KOPT-K1 (cell line): Measurements from ENCODE around the gene PCP4.
"Not testable (repeated sequence)": the region's sequence is repeated elsewhere in the genome, so short reads cannot be mapped to it uniquely, and the experiment has no call there.

Experiments used
- H3K27ac ChIP-seq: fragments of 200-600 bp; sonication (generic); 2 replicates; pipeline ENCODE4 v1.5.1; 2016; ENCODE audit warnings: antibody characterized with exemption, mild to moderate bottlenecking, low read depth, low read length; ENCODE audit not compliant: poor library complexity, severe bottlenecking
- H3K36me3 ChIP-seq: fragments of 200-600 bp; sonication (generic); 2 replicates; pipeline ENCODE4 v1.5.1; 2017; ENCODE audit warnings: antibody characterized with exemption, mild to moderate bottlenecking, low read length, moderate library complexity; ENCODE audit not compliant: insufficient read depth
- H3K9me3 ChIP-seq: fragments of 200-600 bp; sonication (generic); 2 replicates; pipeline ENCODE4 v1.5.1; 2017; ENCODE audit warnings: antibody characterized with exemption, low read length, mild to moderate bottlenecking; ENCODE audit not compliant: insufficient read depth, poor library complexity, severe bottlenecking

Gene PCP4

DNA sequence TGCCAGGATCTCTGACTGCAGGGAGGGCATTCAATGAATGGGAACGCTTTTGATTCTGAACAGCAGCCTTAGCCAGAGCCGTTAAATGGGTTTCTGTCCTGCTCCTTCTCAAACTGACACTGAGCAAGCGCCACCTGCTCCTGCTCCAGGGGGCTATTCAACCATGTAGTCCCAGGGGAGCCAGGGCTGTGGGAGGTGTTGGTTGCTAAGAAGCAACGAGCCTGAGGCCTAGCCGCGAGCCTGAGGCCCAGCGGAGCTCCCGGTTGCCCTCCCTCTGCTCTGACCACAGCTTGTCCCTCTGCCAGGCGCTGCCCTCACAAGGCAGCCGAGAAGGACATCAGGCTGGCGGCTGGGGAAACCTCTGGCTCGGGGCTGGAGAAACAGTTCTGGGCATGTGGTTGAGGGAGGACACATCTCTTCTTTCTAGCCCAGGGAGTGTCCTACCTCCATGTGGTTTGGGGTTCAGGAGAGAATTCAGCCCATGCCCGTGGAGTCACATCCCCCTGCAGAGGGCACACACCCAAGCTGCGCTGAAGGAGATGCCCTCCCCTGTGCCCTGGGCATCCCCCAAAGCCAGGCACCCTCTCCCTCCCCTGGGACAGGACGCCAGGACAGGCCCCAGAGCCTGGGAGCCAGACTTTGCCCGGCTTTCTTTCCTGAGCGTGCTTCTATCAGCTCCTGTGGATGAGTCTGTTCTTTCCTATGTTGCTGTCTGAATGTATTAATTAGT is 18.0 kb downstream of the PCP4 start:
- Histone ChIP-seq H3K9me3 (no peaks in the 10 kb centered on the region), H3K27ac (no peak overlapping the region), H3K36me3 (no peaks in the 10 kb centered on the region)

DNA sequence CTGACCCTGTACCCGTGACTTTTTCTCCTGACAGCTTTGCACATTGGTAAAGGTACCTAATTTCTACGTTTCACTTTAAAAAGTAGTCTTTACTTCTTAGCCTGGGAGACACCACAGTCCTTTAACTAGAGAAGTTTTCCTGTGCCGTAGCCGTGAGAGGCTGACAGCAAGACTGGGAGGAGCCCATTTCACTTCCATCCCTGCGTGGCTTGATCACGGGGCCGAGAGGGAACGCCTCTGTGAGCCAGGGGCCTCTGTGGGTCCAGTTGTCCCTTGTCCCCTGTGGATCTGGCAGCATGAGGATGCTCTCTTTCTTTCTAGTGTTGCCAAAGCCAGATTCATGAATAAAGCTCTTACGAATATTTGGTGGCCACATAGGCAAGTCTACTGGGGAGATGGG is 21.6 kb downstream of the PCP4 start:
- Histone ChIP-seq H3K9me3 (no peaks in the 10 kb centered on the region), H3K27ac (no peak overlapping the region), H3K36me3 (no peaks in the 10 kb centered on the region)

DNA sequence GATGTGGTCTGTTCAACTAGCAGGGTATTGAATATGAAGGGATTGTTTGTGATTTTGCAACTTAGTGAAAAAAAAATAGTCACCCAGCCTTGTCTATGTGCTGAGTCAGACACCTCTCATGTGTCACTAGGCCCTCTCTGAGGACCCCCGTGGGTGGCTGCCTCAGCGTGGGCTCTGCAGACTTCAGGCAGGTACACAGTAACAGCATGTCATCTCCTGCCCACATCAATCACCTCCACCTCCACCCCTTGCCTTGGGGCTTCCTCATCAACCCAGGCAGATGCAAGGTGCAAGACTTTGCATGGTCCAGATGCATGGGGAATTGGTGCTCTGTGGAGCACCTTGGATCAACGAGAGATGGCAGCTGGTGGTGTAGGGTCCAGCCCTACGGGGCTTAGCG is 23.9 kb downstream of the PCP4 start:
- Histone ChIP-seq H3K27ac (no peak overlapping the region), H3K9me3 (no peaks in the 10 kb centered on the region), H3K36me3 (no peaks in the 10 kb centered on the region)

DNA sequence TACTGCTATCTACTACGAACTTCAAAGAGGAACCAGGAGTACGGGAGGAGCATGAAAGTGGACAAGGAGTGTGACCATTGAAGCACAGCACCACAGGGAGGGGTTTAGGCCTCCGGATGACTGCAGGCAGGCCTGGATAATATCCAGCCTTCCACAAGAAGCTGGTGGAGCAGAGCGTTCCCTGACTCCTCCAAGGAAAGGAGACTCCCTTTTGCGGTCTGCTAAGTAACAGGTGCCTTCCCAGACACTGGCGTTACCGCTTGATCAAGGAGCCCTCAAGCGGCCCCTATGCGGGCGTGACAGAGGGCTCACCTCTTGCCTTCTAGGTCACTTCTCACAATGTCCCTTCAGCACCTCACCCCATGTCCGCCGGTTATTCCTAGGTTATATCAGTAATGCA is 24.6 kb downstream of the PCP4 start:
- H3K27ac ChIP-seq, H3K9me3 ChIP-seq, H3K36me3 ChIP-seq: not testable (repeated sequence)

DNA sequence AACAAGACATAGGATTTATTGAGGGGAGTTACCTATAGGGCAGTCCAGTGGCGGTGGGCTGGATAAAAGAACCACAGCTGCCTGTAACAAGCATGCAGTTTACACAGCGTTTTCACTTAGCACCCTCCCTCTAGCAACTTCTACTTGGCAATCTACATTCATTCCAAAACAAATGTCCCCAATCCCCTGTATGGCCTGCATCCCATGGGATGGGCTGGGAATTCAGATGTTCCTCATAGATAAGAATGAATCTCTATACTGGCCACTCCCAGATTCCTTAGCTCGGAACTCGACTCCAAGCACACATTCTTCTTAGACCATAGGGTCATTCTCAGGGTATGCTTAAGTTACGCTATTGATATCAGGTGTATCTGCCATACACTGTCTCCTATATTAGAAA is 33.3 kb downstream of the PCP4 start:
- Histone ChIP-seq H3K9me3 (no peaks in the 10 kb centered on the region), H3K27ac (no peak overlapping the region), H3K36me3 (no peaks in the 10 kb centered on the region)

DNA sequence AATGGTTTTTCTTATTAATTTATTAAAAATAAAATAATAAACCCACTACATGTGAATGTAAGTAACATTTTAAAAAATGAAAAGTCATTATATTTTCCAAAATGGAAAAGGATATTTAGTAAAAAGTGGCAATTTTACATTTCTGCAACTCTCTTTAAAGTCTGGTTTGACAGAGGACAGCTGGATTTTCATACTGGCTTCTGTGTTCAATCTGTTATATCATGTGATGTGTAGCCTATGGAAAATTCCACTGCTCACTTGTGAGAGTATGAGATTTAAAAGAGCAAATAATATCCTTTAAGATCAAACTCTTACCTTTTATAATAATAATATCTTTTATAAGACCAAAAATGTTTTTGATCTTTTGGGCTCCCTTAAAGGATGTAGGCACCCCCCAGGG is 33.7 kb downstream of the PCP4 start:
- H3K27ac ChIP-seq, result no peak overlapping the region
- no peaks in the 10 kb centered on the region for H3K9me3 ChIP-seq
- H3K36me3 ChIP-seq, result no peaks in the 10 kb centered on the region

DNA sequence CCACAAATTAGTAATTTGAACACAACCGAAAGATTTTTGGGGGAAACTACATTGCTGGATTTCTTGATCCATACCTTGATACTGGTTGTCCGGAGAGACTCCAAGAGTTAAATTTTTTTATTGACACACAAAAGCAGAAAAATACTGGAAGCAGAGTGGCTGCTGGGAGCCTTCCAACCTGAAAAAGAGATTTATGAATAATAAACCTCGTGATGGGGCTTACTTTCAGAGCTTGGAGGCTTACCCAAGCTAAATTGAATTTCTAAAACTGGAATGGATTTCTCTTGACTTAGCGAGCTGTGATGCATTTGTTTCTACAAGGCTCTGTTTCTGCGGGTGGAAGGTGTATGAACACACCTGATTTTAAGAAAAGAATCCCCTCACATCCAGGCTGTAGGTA is 35.7 kb downstream of the PCP4 start:
- Histone ChIP-seq H3K9me3 (no peaks in the 10 kb centered on the region), H3K36me3 (no peaks in the 10 kb centered on the region), H3K27ac (no peak overlapping the region)

DNA sequence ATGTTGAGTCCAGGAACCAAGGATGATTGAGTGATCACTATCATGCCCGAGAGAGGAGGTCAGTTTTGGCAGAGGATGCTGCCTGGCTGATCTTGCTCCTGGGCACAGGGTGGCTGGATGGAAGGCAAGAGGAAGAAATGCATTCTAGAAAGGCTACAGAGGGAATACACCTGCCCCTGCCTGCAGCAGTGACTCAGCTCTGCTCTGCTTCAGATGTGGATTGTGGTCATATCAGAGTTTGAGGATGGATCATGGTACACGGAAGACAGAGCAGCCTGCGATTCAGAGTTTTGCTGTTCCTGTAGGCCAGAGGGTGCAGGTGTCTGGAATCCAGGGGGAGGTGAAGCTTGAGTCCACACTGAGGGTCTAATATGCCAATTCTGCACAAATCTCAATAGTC is 37.2 kb downstream of the PCP4 start:
- H3K27ac ChIP-seq, result no peak overlapping the region
- H3K9me3 ChIP-seq, result no peaks in the 10 kb centered on the region
- no peaks in the 10 kb centered on the region for H3K36me3 ChIP-seq

DNA sequence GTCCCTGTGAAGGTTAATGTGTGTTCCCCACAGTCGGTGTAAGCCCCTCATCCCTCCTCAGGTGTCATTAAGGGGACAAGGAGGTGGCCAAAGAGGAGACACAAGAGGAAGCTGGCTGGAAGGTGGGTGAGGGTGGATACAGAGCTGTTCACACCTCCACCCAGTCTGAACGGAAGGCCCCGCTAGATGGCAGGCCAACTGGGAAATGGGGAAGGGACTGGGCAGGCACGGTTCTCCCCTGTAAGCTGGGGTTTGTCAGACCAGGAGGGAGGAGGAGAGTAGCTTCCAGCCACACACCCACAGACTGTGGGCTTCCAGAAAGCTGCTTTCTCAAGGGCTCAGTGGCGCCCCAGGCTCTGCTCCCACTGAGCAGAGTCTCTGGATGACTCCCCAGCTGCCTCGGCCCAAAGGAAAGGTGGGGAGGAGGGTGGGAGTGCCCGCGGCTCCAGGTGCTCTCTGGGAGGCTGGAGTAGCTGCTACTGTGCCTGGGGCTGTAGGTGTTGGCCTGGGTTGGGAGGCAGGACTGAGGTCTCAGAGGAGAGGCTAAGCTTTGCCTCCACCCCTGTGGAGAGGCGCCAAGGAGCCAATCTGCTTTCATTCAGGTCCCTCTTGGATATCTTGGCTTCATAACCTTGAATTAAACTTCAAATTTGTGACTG is 41.2 kb downstream of the PCP4 start:
- Histone ChIP-seq H3K9me3 (no peaks in the 10 kb centered on the region), H3K27ac (no peak overlapping the region), H3K36me3 (no peaks in the 10 kb centered on the region)

DNA sequence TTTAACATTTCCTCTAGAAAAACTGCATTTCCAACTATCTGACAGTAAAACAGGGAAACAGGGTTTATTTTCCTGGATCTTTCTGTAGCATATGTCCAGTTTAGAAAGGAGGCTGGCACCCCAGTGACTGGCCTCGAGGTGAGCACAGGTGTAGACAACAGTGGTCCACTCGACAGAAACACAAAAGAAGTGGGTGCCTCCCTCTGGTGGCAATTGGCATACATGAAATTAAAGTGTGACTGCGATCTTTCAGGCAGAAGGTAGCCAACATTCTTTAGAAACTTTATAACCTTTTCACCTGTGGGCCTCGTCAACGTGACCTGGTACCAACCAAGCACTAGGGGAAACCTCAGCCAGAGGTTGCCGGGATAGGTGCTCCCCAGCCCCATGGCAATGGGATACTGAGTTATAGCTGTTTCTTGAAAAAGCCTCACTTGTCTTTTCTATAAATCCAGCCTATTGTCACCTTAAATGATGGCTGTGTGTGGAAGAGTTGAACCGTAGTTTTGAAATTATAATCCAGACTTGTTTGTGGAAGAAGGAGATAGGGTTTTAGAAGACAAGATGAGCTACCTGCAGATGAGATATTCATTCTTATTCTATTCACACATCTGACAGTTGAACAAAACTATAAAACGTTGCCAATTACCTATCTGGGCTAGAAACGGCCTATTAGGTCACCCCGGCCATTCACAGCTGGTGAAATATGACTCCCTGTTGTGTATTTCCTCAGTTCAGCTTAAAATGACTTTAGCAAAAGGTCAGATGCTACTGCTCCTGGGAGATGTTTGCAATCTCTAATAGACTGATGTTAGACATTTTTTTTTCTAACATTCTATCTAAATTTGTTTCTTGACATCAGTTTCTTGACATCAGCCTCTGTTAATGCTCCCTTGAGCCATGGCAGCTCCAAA is 44.3 kb downstream of the PCP4 start:
- H3K36me3 ChIP-seq, result no peaks in the 10 kb centered on the region
- H3K9me3 ChIP-seq, result no peaks in the 10 kb centered on the region
- no peak overlapping the region for H3K27ac ChIP-seq

DNA sequence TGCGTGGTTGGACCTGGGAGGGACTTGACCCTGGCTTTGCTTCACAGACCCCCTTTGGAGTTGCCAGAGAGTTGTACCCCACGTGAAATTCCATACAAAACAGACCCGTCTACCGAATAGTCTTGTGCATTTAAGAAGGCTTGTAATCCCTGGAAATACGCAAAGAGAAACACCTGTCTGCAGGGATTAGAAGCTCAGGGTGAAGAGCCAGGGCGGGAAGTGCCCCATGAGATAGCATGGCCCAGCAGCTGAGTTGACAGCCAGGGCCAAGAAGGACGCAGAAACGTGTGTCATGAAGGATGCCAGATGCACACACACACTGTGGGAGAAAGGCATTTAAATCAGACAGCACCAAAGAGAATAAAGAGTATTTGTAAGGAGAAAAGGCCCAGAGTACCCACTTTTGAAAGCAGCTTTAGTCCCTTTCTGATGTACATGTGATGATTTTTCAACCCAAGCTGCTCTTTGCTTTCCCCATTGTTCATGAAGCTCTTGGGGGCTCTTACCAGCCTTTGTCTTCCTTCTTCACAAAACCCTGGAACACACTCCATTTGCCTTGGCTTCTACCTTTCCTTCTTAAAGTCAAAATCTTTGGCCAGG is 46.6 kb downstream of the PCP4 start:
- no peaks in the 10 kb centered on the region for H3K9me3 ChIP-seq
- H3K36me3 ChIP-seq, result no peaks in the 10 kb centered on the region
- no peak overlapping the region for H3K27ac ChIP-seq

DNA sequence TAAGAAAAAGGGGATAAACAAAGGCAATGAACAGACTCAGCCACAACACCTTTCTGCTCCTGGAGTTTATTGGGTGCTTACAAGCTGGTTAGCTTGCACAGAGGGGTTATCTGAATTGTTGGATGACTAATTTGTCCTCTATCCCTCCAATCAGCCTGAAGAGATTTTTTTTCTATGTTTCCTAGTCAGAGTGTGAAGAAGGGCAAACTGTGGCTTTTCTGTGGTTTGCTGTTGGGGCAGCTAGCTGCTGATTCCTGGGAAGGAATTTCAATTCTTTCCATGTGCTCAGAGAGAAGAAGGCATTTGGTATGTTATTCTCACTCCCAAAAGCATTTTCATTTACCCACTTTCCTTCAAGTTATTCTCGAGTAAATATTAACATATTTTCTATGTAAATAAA is 48.6 kb downstream of the PCP4 start:
- no peaks in the 10 kb centered on the region for H3K36me3 ChIP-seq
- H3K27ac ChIP-seq, result no peak overlapping the region
- no peaks in the 10 kb centered on the region for H3K9me3 ChIP-seq

DNA sequence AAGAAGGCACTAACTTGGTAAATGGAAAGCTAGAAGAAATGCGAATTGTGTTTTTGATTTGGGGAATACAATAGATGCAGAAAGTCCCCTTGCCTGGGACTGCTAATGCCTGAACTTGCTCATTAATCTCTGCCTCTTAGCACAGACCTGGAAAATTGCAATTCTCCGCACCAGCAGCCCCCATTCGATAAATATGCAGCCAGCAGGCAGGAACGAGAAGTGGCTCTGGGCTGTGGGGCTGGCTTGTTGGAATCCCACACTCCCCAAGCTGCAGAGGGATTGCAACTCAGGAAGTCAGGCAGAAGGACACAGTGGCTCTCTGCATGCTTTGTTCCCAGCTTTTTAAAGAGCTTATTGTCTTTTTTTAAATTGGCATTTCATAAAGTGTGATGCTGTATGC is 51.3 kb downstream of the PCP4 start:
- H3K36me3 ChIP-seq, result no peaks in the 10 kb centered on the region

DNA sequence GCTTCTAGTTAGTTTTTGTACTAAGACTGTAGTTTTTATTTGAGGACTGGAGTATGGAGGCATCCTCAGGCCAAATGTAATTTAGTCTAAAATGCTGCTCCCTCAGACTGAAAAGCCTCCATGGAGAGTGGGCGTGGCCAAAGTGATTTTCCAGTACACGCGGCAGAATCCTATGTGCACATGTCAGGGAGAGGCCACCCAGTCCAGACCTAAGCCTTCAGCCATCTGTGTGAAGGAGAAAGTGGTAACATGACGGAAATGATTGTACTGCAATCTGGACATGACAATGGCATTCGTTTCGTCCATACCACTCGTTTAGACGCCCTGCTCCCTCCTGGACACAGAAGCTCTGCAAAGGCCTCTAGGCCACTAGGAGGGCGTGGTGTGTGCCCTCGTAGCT is 56.2 kb downstream of the PCP4 start:
- Histone ChIP-seq H3K36me3 (no peaks in the 10 kb centered on the region), H3K9me3 (no peaks in the 10 kb centered on the region), H3K27ac (no peak overlapping the region)

More for the DNA sequence above, 51.3 kb downstream of the PCP4 start:
- Histone ChIP-seq H3K27ac (no peak overlapping the region), H3K9me3 (no peaks in the 10 kb centered on the region)
